Measurements from ENCODE around the gene CCNB1.

DNA sequence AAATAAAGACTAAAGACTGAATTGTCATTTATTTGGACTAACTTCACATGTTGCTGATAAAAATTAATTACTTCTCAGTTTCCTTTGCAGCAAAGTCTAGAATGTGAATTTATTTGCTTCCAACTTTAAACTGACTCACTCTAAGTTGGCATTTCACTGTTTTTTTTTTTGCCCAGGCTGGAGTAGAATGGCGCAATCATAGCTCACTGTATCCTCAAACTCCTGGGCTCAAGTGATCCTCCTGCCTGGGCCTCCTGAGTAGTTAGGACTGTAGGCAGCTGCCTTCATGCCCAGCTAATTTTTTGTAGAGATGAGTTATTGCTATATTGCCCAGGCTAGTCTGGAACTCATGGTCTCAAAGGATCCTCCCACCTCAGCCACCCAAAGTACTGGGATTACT, 3.5 kb downstream of the CCNB1 start:
- TF ChIP-seq, protein P1, sequence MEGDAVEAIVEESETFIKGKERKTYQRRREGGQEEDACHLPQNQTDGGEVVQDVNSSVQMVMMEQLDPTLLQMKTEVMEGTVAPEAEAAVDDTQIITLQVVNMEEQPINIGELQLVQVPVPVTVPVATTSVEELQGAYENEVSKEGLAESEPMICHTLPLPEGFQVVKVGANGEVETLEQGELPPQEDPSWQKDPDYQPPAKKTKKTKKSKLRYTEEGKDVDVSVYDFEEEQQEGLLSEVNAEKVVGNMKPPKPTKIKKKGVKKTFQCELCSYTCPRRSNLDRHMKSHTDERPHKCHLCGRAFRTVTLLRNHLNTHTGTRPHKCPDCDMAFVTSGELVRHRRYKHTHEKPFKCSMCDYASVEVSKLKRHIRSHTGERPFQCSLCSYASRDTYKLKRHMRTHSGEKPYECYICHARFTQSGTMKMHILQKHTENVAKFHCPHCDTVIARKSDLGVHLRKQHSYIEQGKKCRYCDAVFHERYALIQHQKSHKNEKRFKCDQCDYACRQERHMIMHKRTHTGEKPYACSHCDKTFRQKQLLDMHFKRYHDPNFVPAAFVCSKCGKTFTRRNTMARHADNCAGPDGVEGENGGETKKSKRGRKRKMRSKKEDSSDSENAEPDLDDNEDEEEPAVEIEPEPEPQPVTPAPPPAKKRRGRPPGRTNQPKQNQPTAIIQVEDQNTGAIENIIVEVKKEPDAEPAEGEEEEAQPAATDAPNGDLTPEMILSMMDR (IDR thresholded peaks at IDR 0.05): no peak
- TF ChIP-seq POLR2A (IDR thresholded peaks at IDR 0.05): no peak

All from testis (tissue), 2 donors.